ENCODE measurements around the gene CLIC3.

DNA sequence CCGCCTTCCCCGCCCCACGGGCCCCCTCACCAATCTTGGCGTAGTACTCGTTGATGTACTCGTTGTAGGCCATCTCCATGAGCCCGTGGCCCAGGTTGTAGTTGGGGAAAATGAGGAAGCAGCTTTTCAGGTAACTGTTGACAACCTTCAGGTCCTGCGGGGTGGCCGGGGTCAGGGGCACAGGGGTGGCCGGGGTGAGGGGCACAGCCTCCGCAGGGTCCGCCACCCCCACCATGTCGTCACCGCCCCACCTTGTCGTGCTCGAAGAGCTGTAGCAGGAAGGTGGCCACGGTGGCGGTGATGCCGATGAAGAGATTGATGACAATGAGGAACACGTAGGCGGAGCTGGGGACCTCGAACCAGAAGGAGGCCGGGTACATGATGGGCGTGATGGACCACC, 14.8 kb upstream of the CLIC3 start:
- no peak for TF ChIP-seq CTCF (conservative IDR thresholded peaks at IDR 0.05; ENCODE audit: low read depth, low read length)
- no peak for TF ChIP-seq EZH2 (IDR thresholded peaks at IDR 0.05; ENCODE audit: low read length, unreplicated experiment)
- TF ChIP-seq EZH2phosphoT487 (IDR thresholded peaks at IDR 0.05; ENCODE audit: borderline replicate concordance, low read length) = no peak

All from PC-3 (cell line).